LNCAP (cell line): ENCODE results near the gene HSD3B1.

Source experiments
- TF ChIP-seq, protein P1 (sequence below): fragments of 450-650 bp; IDR thresholded peaks from 2 replicates; pipeline ENCODE4 v1.5.1; 2017; ENCODE audit warnings: mild to moderate bottlenecking

Gene HSD3B1

GRCh38 chr1:119480175-119480574 lies 26.8 kb upstream of the HSD3B1 start:
- TF ChIP-seq, protein P1, sequence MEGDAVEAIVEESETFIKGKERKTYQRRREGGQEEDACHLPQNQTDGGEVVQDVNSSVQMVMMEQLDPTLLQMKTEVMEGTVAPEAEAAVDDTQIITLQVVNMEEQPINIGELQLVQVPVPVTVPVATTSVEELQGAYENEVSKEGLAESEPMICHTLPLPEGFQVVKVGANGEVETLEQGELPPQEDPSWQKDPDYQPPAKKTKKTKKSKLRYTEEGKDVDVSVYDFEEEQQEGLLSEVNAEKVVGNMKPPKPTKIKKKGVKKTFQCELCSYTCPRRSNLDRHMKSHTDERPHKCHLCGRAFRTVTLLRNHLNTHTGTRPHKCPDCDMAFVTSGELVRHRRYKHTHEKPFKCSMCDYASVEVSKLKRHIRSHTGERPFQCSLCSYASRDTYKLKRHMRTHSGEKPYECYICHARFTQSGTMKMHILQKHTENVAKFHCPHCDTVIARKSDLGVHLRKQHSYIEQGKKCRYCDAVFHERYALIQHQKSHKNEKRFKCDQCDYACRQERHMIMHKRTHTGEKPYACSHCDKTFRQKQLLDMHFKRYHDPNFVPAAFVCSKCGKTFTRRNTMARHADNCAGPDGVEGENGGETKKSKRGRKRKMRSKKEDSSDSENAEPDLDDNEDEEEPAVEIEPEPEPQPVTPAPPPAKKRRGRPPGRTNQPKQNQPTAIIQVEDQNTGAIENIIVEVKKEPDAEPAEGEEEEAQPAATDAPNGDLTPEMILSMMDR, result no peak

- TF ChIP-seq, protein P1, result no peak
These were observed 25.1 kb upstream of the HSD3B1 start for GRCh38 chr1:119481951-119482350.

- TF ChIP-seq, protein P1, result no peak
These were observed 24.2 kb upstream of the HSD3B1 start for GRCh38 chr1:119482517-119483425.

DNA sequence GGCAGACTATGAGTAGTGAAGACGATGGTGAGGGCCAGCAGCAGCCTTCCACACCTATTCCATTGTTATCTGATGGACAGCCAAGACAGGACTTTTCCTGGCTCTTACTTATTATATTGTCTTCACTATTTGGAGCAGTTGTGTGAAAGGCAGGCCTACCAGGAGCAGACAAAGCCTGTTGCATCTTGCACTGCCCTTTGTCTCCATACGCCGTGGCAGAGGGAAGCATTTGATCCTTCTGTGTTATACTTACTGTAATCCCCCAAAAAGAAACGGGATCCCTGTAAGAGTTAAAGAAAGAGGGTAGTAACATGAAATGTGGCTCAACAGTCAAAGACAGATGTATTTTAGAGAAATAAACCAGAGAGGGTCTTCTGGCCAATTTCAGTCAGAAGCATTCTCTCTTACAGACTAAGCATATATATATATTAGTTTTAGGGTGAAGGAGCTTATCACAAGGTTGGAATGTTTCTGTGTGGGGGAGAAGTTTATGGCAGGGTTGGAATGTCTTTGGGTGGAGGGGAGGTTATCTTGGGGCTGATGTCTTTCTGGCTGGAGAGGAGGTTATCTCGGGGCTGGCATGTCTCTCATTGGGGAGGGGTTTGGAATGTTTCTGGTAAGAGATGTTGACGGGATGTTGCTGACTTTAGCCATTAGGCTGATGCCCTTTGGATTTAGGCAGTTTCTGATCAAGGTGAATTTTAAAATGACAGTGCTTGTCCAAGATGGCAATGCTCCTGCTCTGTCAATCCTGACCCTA lies 23.4 kb upstream of the HSD3B1 start:
- TF ChIP-seq, protein P1, result no peak

DNA sequence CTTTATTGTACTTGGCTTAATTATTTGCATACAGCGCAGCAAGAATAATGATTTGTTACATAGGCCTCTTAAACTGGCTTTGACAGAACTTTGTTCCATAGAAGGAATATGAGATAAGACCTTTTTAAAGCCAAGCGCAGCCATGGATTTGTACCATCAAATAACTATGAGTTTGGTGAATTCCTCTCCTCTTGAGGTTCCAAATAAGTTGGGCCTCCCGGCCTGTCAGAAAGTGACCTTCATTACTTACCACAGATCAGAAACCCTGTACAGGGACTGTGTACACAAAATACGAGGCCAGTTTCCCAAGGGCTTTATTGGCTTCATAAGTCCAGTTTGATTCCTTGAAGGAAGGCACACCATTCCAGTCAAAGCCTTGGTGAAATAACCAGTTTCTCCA lies 21.8 kb upstream of the HSD3B1 start:
- TF ChIP-seq, protein P1, result no peak

- TF ChIP-seq, protein P1, result no peak
These were observed 18.8 kb upstream of the HSD3B1 start for GRCh38 chr1:119488216-119488615.

DNA sequence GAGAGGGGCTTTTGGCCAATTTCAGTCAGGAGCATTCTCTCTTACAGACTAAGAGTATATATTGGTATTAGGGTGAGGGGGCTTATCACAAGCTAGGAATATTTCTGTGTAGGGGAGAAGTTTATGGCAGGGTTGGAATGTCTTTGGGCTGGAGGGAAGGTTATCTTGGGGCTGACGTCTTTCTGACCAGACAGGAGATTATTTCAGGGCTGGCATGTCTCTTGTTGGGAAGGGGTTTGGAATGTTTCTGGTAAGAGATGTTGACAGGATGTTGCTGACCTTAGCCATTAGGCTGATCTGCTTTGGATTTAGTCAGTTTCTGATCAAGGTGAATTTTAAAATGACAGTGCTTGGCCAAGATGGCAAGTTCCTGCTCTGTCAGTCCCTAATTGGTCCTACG lies 17.8 kb upstream of the HSD3B1 start:
- TF ChIP-seq, protein P1, result no peak
